Testis (tissue), 2 donors: ENCODE measurements around the gene KRT8.

Experiments
- POLR2A ChIP-seq: fragments of 450-650 bp; IDR thresholded peaks from one replicate; pipeline ENCODE4 v1.6.1; 2017; ENCODE audit warnings: antibody characterized with exemption, mild to moderate bottlenecking, moderate library complexity
- TF ChIP-seq, protein P1 (sequence below), 3 experiments: fragments of 450-650 bp in 2 of 3; fragments of 200-600 bp in 1 of 3; sonication (generic) in 1 of 3; IDR thresholded peaks; one replicate each; pipeline ENCODE4 v1.5.1; 2016 to 2019; ENCODE audit warnings: antibody characterized with exemption in 3 of 3, mild to moderate bottlenecking in 2 of 3, moderate library complexity in 1 of 3

DNA sequence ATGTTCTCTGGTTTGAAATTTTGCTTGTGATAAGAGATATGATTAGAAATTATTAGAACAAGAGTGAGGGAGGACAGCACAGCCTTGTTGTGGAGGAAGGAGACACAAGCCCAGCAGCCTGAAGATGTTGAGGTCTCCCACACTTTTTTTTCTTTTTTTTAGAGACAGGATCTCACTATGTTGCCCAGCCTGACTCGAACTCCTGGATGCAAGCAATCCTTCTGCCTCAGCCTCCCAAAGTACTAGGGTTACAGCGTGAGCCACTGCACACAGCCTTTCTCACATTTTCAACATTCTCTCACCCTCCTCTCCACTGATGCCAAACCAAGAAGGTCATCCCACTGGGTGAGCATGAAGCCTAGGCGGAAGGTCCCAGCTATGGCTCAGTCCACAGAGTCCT, 4.9 kb upstream of the KRT8 start:
- TF ChIP-seq POLR2A, result no peak
- TF ChIP-seq, protein P1, sequence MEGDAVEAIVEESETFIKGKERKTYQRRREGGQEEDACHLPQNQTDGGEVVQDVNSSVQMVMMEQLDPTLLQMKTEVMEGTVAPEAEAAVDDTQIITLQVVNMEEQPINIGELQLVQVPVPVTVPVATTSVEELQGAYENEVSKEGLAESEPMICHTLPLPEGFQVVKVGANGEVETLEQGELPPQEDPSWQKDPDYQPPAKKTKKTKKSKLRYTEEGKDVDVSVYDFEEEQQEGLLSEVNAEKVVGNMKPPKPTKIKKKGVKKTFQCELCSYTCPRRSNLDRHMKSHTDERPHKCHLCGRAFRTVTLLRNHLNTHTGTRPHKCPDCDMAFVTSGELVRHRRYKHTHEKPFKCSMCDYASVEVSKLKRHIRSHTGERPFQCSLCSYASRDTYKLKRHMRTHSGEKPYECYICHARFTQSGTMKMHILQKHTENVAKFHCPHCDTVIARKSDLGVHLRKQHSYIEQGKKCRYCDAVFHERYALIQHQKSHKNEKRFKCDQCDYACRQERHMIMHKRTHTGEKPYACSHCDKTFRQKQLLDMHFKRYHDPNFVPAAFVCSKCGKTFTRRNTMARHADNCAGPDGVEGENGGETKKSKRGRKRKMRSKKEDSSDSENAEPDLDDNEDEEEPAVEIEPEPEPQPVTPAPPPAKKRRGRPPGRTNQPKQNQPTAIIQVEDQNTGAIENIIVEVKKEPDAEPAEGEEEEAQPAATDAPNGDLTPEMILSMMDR (IDR thresholded peaks at IDR 0.05), result no peak
